Inflammatory macrophage treated with lipopolysaccharide for 1 hour (primary cell): ENCODE measurements around the gene TSHZ2.
"Not testable (repeated sequence)": the region's sequence is repeated elsewhere in the genome, so short reads cannot be mapped to it uniquely, and the experiment has no call there.

Experiments
- DNase-seq, 2 donors: peaks; one replicate each; pipeline ENCODE4 v3.0.0-alpha.2; 2020 to 2022

The TSHZ2 gene

GRCh38 chr20:52965380-52965779, 6.8 kb upstream of the TSHZ2 start:
- DNase-seq: no peak

GRCh38 chr20:52965819-52966218, 6.3 kb upstream of the TSHZ2 start:
- DNase-seq: no peak

- DNase-seq: not testable (repeated sequence)
Measured at GRCh38 chr20:52966543-52966942, 5.6 kb upstream of the TSHZ2 start.

GRCh38 chr20:52971498-52972189, 514 bp upstream of the TSHZ2 start:
- DNase-seq: no peak

GRCh38 chr20:52972965-52973819, 1.0 kb downstream of the TSHZ2 start:
- no peak for DNase-seq

GRCh38 chr20:52974179-52974594, 2.0 kb downstream of the TSHZ2 start:
- no peak for DNase-seq

- DNase-seq: no peak
Measured at GRCh38 chr20:52975029-52975732, 3.0 kb downstream of the TSHZ2 start.

GRCh38 chr20:52975803-52976531, 3.8 kb downstream of the TSHZ2 start:
- DNase-seq: no peak

GRCh38 chr20:52978851-52979250, 6.7 kb downstream of the TSHZ2 start:
- no peak for DNase-seq

GRCh38 chr20:52981051-52981450, 8.9 kb downstream of the TSHZ2 start:
- DNase-seq: no peak

GRCh38 chr20:52983726-52984450, 11.7 kb downstream of the TSHZ2 start:
- no peak for DNase-seq

- no peak for DNase-seq
Measured at GRCh38 chr20:52984451-52984810, 12.3 kb downstream of the TSHZ2 start.

GRCh38 chr20:52985687-52986086, 13.5 kb downstream of the TSHZ2 start:
- no peak for DNase-seq

GRCh38 chr20:52987295-52987694, 15.1 kb downstream of the TSHZ2 start:
- DNase-seq: no peak

GRCh38 chr20:52991830-52992229, 19.7 kb downstream of the TSHZ2 start:
- DNase-seq: no peak

- DNase-seq: no peak
Measured at GRCh38 chr20:52992632-52993031, 20.5 kb downstream of the TSHZ2 start.

GRCh38 chr20:52993076-52993475, 20.9 kb downstream of the TSHZ2 start:
- no peak for DNase-seq

- no peak for DNase-seq
Measured at GRCh38 chr20:52994184-52994970, 22.2 kb downstream of the TSHZ2 start.

- DNase-seq: no peak
Measured at GRCh38 chr20:52996130-52996529, 24.0 kb downstream of the TSHZ2 start.

GRCh38 chr20:52996658-52997057, 24.5 kb downstream of the TSHZ2 start:
- DNase-seq: no peak

GRCh38 chr20:52998268-52998667, 26.1 kb downstream of the TSHZ2 start:
- no peak for DNase-seq
